Upper lobe of right lung (tissue), 1 donor: ENCODE data around the gene KCNJ14. TPM values are rescaled to one million over a fixed set of nuclear protein-coding genes. Genes with fewer than 3 reads are reported as not detected.
A peak's percentile ranks its signal among the peaks of the same experiment; 100 is the strongest.

Source experiments
- ATAC-seq: fragments of 200-7000 bp; cut with Tn5 transposase; one replicate; pipeline ENCODE4 v1.9.1; 2020; ENCODE audit warnings: mild to moderate bottlenecking, moderate library complexity
- DNase-seq: peaks from one replicate; pipeline ENCODE4 v3.0.0-alpha.2; 2020
- H3K27ac ChIP-seq: fragments of 200-600 bp; one replicate; pipeline ENCODE4 v1.8.0; 2022
- H3K27me3 ChIP-seq: fragments of 200-600 bp; one replicate; pipeline ENCODE4 v1.8.0; 2022; ENCODE audit warnings: mild to moderate bottlenecking
- H3K36me3 ChIP-seq: fragments of 200-600 bp; one replicate; pipeline ENCODE4 v1.8.0; 2022
- H3K4me1 ChIP-seq: fragments of 200-600 bp; one replicate; pipeline ENCODE4 v1.8.0; 2022
- H3K4me3 ChIP-seq: fragments of 200-600 bp; one replicate; pipeline ENCODE4 v1.8.0; 2022; ENCODE audit warnings: mild to moderate bottlenecking
- H3K9me3 ChIP-seq: fragments of 200-600 bp; one replicate; pipeline ENCODE4 v1.8.0; 2022
- intact Hi-C: fragments of 100-400 bp; cut with DNase I; formaldehyde crosslinking; loops from one replicate; pipeline ENCODE4 v1.11.0; 2022
- total RNA-seq: library from RNA; stranded (reverse); fragmentation: NEBNext Ultra II Directional; extraction: Animal tissue kit (Norgen Biotek cat#: 25700); gene quantifications from one replicate; pipeline ENCODE4 v1.2.1, GENCODE V29; 2021
- TF ChIP-seq, protein P1 (sequence below): fragments of 200-600 bp; IDR thresholded peaks from one replicate; pipeline ENCODE4 v1.8.0; 2022; ENCODE audit warnings: antibody characterized with exemption
- donor health status: DM: no; HTN: yes; CAD: no; lungs with severe emphysema.

The KCNJ14 gene
- total RNA-seq, 1 donor from 2014 or later, result 1.1 TPM

DNA sequence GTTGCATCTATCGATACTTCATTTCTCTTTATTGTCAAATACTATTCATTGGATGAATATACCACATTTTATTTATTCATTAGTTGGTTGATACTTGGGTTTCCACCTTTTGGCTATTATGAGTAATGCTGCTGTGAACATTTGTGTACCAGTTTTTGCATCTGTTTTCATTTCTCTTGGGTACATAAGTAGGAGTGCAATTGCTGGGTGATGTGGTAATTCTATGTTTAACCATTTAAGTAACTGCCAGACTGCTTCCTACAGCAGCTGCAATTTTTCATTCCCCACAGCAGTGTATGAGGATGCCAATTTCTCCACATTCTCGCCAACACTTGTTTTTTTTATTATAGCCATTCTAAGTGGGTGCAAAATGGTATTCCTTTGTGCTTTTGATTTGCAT, 2.6 kb downstream of the KCNJ14 start:
- no peak overlapping the region for H3K4me3 ChIP-seq
- H3K27ac ChIP-seq, result no peak overlapping the region
- no peaks in the 10 kb centered on the region for H3K4me1 ChIP-seq
- TF ChIP-seq, protein P1, sequence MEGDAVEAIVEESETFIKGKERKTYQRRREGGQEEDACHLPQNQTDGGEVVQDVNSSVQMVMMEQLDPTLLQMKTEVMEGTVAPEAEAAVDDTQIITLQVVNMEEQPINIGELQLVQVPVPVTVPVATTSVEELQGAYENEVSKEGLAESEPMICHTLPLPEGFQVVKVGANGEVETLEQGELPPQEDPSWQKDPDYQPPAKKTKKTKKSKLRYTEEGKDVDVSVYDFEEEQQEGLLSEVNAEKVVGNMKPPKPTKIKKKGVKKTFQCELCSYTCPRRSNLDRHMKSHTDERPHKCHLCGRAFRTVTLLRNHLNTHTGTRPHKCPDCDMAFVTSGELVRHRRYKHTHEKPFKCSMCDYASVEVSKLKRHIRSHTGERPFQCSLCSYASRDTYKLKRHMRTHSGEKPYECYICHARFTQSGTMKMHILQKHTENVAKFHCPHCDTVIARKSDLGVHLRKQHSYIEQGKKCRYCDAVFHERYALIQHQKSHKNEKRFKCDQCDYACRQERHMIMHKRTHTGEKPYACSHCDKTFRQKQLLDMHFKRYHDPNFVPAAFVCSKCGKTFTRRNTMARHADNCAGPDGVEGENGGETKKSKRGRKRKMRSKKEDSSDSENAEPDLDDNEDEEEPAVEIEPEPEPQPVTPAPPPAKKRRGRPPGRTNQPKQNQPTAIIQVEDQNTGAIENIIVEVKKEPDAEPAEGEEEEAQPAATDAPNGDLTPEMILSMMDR, result no peak
- DNase-seq (no peak), ATAC-seq (no peak)
- peaks cover 32% of the 10 kb centered on the region for H3K36me3 ChIP-seq
- no peaks in the 10 kb centered on the region for H3K9me3 ChIP-seq
- H3K27me3 ChIP-seq, result no peaks in the 10 kb centered on the region
- intact Hi-C loops, result no loop called here

DNA sequence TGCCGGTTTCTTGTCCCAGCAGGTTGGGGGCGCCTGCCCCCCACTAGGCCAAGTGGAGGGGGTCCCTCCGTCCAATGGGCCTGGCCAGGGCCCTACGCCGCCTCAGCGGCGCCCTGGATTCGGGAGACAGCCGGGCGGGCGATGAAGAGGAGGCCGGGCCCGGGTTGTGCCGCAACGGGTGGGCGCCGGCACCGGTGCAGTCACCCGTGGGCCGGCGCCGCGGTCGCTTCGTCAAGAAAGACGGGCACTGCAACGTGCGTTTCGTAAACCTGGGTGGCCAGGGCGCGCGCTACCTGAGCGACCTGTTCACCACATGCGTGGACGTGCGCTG, 6.2 kb downstream of the KCNJ14 start:
- no peaks in the 10 kb centered on the region for H3K4me1 ChIP-seq
- H3K27ac ChIP-seq, result no peak overlapping the region
- TF ChIP-seq, protein P1, result no peak
- ATAC-seq, result peak; percentile 21
- H3K9me3 ChIP-seq, result no peaks in the 10 kb centered on the region
- no peak for DNase-seq
- intact Hi-C loops, result no loop called here
- H3K27me3 ChIP-seq, result no peaks in the 10 kb centered on the region
- no peak overlapping the region for H3K4me3 ChIP-seq
- H3K36me3 ChIP-seq, result peaks cover 11% of the 10 kb centered on the region

DNA sequence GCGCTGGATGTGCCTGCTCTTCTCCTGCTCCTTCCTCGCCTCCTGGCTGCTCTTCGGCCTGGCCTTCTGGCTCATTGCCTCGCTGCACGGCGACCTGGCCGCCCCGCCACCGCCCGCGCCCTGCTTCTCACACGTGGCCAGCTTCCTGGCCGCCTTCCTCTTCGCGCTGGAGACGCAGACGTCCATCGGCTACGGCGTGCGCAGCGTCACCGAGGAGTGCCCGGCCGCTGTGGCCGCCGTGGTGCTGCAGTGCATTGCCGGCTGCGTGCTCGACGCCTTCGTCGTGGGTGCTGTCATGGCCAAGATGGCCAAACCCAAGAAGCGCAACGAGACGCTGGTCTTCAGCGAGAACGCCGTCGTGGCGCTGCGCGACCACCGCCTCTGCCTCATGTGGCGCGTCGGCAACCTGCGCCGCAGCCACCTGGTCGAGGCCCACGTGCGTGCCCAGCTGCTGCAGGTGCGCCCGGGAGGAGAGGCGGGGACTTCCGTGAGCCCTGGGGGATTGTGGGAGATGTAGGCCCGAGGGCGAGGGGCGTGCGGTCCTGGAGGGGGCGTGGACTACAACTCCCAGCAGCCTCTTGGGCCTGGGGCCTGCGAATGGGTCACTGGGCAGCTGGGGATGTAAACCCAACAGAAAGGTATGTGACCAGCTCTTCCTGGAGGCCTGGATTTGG, 6.7 kb downstream of the KCNJ14 start:
- no peak overlapping the region for H3K27ac ChIP-seq
- TF ChIP-seq, protein P1, result no peak
- peak; percentile 58 for DNase-seq
- no peak for ATAC-seq
- H3K36me3 ChIP-seq, result peaks cover 6% of the 10 kb centered on the region
- no peaks in the 10 kb centered on the region for H3K9me3 ChIP-seq
- H3K4me3 ChIP-seq, result no peak overlapping the region
- no peaks in the 10 kb centered on the region for H3K27me3 ChIP-seq
- intact Hi-C loops, result no loop called here
- no peaks in the 10 kb centered on the region for H3K4me1 ChIP-seq

DNA sequence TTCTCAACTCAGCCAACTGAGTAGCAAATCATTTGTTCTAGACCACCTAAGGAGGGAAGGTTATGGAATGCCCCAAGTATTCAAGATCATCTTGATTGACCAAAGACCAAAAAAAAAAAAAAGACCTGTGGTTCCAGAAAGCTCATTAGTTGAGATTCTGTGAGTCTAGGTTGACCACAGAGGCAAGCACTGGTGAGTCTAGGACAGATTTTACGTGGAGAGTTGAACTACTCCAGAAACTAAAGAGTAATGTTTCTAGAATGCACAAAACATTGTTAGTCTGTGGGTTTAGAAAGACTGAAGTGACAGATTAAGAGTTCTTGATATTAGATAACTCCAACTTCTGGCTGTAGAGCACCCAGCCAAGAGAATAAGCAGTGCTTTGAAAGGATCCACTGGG, 9.8 kb downstream of the KCNJ14 start:
- no peak for DNase-seq
- no peak overlapping the region for H3K27ac ChIP-seq
- no peaks in the 10 kb centered on the region for H3K27me3 ChIP-seq
- H3K4me1 ChIP-seq, result peaks cover 8% of the 10 kb centered on the region
- H3K36me3 ChIP-seq, result no peaks in the 10 kb centered on the region
- H3K4me3 ChIP-seq, result no peak overlapping the region
- H3K9me3 ChIP-seq, result no peaks in the 10 kb centered on the region
- intact Hi-C loops, result no loop called here
- TF ChIP-seq, protein P1, result no peak
- ATAC-seq, result no peak

DNA sequence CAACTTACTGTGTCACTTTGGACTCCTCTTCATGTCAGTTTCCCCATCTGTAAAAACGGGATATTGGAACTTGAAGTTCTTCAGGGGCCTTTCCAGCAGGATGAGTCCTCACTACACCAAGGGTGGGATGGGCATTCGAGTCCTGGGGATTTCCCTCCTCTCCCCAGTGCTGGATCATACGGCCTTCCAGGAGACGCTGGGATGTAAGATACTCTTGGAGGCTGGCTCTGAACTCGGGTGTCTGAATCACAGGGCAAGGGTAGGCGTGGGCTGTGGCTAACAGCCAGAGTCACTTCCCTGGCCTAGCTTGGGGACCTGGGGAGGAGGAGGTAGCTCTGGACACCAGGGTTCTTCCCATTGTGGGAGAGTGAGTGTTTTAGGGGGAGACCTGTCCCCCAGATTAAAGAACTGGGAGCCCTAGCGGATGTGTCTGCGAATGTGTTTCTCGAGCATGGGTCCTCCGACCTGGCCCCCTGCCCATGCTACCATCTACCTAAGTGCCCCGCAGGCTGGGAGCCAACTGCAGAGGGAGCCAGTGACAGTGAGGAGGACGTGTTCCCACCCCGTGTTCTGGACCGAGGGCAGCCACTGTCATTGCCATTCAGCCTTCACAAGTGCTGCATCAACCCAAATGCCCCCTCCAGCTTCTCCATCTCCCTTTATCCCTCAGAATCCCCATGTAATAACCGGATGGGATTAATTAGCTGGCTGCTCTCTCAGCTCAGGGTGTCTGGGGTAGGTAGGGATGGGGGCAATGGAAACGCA, 11.4 kb downstream of the KCNJ14 start:
- intact Hi-C loops, result no loop called here
- H3K9me3 ChIP-seq, result no peaks in the 10 kb centered on the region
- ATAC-seq (no peak), DNase-seq (no peak)
- H3K27me3 ChIP-seq, result no peaks in the 10 kb centered on the region
- peaks cover 13% of the 10 kb centered on the region for H3K4me1 ChIP-seq
- peaks cover 14% of the 10 kb centered on the region for H3K36me3 ChIP-seq
- TF ChIP-seq, protein P1, result no peak
- H3K4me3 ChIP-seq, result no peak overlapping the region
- no peak overlapping the region for H3K27ac ChIP-seq
